Left cardiac atrium (tissue), 4 donors: ENCODE results near the gene RPTOR. TPM values are rescaled to one million over a fixed set of nuclear protein-coding genes. Genes with fewer than 3 reads are reported as not detected.
A peak's percentile ranks its signal among the peaks of the same experiment; 100 is the strongest.

ENCODE experiments used
- ATAC-seq, 2 donors: fragments of 200-7000 bp; cut with Tn5 transposase; one replicate each; pipeline ENCODE4 v1.9.1; 2020; ENCODE audit warnings: mild to moderate bottlenecking in 2 of 2, moderate library complexity in 2 of 2
- DNase-seq: peaks from one replicate; pipeline ENCODE4 v3.0.0-alpha.2; 2020
- intact Hi-C, 2 donors: fragments of 100-400 bp; cut with DNase I; formaldehyde crosslinking; loops; one replicate each; pipeline versions ENCODE4 v1.14.1 to v1.15.1; 2022 to 2023
- total RNA-seq, 2 donors: library from RNA; stranded (reverse); fragmentation: NEBNext Ultra II Directional; extraction: Animal tissue kit (Norgen Biotek cat#: 25700); gene quantifications; one replicate each; pipeline ENCODE4 v1.2.1, GENCODE V29; 2021
- donor health status: DM: no; HTN: yes; CAD: no.
- donor health status: DM: no; HTN: yes; CAD: no; lungs with severe emphysema.
- donor health status: DM: yes; HTN: yes; CAD: no.
- donor health status: Dilated cardiomyopathy.

Gene RPTOR
- total RNA-seq, 2 donors from 2014 or later, result 18.9 to 22.9 TPM

DNA sequence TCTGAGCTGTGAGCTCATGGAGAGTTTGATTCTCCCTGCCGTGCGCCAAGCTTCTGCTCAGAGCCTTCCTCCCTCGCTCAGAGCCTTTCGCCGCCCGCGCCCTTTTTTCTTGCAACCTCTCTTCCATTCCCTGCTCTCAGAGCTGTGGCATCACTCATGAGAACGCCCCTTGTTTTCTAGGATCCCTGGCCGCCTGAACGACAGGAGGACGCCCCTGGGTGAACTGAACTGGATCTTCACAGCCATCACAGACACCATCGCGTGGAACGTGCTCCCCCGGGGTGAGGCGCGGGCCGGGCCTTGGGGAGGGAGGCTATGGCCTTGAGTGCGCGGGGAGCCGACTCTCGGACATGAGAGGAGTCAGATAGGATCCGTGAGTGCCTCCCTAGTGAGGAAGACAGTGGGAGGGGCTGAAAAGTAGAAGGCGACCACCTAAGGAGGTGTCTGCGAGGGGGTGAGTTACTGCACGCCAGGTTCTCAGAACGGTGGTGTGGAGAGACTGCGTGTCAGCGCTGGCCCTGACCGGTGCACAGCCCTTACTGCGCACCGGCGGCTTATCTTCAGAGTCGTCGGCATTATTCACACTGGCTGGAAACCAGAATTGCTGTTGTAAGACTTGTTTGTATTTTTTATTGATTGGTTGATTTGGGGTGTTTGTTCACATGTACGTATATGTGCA, 277.5 kb downstream of the RPTOR start:
- intact Hi-C loops, result no loop called here
- ATAC-seq (no peak), DNase-seq (no peak)

DNA sequence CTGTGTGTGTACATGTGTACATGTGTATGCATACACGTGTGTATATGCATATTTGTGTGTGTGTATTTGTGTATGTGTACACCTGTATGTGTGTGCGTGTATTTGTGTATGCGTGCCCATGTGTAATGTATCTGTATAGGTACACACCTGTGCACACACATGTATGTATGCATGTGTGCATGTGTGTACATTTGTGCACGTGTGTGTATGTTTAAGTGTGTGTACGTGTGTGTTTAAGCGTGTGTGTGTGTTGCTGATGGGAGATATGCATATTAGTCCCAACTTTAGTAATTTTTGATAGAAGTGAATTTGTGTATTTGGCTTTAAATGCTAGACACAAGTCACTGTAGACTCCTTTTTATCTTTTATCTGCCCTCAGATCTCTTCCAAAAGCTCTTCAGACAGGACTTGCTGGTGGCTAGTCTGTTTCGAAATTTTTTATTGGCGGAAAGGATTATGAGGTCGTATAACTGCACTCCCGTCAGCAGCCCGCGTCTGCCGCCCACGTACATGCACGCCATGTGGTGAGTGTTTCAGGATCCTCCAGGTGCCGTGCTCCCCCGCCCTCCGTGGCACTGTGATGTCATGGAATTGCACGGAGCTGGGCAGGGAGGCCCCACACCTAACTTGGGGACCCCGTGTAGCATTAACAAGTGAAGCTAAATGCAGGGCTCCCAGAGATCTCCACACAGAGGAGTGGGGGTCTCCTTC, 278.2 kb downstream of the RPTOR start:
- intact Hi-C loops, result no loop called here
- no peak for DNase-seq
- ATAC-seq, result no peak

DNA sequence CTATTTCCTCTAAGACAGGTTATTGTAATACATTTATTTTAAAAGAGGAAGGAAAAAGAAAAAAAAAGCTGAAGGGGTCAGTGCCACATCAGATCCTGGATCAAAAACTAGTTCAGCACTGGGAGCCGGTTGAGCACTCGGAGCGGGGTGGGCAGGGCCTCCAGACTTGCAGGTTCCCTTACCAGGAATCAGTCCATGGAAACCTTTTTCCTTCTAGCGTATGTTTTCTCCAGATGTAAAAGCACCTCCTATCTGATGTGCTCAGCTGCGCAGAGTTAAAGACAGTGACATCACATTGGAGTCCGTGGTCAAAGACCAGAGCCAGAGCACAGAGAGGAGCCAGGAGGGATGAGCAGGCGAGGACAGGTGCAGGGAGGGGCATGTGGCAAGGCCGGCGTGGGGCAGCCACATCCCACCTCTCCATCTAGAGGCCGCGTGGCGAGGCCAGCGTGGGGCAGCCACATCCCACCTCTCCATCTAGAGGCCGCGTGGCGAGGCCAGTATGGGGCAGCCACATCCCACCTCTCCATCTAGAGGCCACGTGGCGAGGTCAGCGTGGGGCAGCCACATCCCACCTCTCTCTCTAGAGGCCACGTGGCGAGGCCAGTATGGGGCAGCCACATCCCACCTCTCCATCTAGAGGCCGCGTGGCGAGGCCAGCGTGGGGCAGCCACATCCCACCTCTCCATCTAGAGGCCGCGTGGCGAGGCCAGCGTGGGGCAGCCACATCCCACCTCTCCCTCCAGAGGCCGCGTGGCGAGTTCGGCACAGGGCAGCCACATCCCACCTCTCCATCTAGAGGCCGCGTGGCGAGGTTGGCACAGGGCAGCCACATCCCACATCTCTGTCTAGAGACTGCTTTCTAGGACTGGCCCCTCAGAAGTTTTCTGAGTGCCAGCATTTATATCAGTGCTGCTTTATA, 280.2 kb downstream of the RPTOR start:
- DNase-seq, result no peak
- ATAC-seq, result no peak
- intact Hi-C loops, result no loop called here

DNA sequence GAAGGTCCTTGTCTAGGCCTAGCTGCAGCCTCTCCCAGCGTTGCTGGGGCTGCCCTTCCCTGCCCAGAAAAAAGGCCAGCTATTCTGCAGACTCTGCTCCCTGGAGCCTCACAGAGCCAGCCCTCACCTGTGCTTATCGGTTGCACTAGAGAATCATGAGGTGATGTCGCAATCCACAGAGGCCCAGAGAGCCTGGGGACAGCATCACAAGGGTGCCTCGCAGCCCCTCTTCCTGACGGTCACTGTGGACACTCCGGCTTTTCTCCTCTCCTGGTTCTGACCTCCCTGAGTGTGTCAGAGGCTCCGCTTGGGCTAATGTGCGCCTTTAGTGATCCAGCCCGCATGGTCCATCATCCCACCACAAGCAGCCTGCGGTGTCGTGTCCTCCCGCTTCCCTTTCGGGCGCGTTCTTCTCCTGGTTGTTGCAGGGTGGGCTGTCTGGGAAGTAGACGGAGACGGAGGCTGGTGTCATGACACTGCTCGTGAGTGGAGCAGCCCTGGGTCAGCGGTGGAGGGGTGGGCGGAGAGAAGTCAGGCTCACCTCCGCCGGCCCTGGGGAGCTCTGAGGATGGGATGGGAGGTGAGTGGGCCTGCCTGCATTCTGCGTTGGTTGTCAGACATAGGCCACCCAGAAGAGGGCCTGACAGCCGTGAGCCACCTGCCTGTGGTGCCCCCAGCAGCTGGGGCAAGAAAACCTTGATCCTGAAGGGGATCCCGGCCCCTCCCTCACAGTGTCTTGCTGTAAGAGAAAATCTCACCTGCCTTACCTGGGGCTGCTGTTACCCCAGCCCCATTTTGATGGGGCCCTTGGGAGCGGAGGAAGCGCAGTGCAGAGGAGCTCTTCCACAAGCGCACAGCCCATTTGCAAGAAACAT, 281.1 kb downstream of the RPTOR start:
- ATAC-seq (no peak), DNase-seq (no peak)
- intact Hi-C loops, result no loop called here

DNA sequence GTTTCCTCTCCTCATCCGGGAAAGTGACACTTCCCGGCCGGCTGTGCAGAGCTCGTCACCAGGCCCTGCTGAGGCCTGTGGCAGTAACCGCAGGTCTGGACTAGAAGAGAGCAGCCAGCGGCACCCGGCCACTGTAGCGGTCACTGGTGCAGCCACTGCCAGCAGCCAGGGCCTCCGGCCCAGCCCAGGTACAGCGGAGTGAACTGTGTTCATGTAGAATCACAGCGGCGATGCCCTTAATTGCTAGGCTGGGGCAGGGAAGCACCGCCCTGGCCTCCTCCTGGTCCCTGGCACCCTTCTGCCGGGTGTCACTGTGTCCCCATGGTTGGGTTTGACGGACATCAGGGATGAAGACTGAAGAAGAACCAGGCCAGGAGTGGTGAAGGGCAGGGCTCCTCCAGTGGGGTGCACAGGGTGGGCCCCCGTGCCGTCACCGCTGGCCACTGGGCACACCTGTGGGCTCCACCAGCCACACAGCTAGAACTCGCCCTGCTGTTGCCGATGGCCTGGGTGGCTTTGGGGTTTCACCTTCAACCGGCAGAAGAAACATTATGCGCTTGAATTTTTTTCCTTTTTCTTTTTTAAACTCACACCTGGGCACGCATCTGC, 281.8 kb downstream of the RPTOR start:
- intact Hi-C loops, result no loop called here
- ATAC-seq (peak in 1 of 2 donors; percentile 12), DNase-seq (no peak)

DNA sequence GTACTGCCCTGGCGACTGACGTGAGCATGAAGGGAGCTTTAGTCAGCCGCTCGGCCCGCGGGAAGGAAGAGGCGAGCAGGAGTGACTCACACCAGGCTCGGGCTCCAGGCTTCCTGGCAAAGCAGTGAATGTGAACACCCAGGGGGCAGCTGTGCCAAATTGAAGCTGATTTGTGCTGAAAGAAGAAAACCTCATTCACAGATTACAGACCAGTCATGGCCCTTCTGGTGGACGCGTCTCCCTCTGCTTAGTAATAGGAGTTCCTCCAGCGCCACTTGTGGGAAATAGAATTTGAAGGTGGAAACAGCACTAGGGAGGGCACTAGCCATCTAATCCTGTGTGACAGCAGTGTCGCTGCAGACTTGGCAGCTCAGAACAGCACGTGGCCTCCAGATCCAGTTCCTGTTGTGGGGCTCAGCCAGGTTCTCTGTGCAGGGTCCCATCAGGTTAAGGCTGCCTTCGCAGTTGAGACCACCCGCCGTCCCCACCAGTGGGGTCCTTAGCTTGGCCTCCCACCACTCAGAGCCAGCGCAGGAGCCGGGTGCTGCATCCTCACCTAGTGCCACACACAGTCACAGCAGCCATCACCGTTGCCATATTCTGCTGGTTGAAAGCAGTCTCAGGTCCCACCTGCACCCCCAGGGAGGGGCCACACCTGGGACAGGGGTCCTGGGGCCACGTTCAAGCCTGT, 282.5 kb downstream of the RPTOR start:
- peak; percentile 85 for DNase-seq
- intact Hi-C loops, result no loop called here
- ATAC-seq, result peak; percentile 76 to 85

DNA sequence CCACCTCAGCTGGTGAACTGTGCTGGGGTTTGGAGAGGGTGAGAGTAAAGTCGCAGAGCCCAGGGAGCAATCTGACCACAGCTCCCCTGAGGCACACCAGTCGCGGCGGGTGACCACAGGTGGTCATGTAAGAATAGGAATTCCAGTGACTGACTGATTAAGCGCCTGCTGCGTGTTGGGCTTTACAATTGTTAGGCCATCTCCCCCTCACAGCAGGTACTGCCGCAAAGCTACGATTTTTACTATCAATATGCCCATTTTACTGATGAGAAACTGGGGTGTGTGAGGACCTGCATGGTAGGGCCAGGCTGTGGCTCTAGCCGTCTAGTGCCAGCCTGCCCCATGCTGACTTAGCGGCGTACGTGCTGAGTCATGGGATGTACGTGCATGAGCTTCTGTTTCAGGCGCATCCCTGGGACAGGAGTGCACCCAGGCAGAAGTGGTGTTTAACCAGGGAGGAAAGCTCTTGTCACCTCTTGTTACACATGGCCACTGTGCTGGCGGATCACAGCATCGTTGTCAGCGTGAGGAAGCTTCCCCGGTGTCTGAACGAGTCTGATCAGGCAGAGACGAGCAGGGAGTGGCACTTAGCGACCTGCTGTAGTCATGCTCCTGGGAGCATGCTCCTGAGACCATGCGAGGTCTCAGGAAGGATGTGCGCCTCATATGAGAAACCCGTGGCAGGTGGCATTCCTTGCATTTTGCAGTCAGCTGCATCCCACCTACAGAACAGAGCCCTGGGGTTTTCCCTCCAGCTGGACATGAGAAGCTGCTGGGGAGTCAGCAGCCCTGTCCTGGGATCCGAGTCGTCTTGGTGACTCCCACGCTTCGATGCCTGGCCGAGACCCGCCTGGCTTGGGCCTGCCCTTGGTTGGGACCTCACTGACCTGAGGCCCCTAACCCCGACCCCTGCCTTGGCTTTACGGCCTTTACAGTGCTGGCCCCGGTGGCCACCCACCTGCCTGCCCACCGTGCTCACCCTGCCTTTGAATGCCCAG, 283.3 kb downstream of the RPTOR start:
- intact Hi-C loops, result no loop called here
- DNase-seq (no peak), ATAC-seq (no peak)

DNA sequence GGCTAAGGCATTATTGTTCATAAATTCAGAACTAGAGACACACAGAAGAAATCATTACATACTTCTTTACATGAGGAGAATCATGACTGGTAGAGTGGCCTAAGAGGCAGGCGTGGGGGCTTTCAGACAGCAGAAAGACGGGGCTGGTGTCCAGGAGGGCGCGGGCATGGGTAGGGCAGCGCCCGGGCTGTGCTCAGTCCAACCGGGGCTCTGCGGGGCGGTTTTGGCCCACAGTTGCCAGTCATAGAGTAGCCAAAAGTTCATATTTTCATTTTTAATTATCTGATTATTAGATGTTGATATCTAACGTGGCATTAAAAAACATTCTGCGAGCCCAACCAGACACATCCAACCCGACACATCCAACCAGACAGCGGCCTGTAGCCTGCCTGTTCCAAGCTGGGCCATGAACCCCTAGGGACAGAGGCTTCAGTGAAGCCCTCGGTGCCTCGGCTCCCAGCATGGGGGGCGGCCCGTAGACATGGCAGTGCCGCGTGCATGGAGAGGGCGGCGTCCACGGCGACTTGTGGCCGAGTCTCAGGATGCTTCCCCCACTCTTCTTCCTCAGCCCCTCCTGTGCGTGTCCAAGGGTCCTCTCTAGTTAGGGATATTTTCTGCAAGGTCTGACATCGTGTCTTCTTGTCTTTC, 284.7 kb downstream of the RPTOR start:
- intact Hi-C loops, result no loop called here
- ATAC-seq, result no peak
- DNase-seq, result no peak

DNA sequence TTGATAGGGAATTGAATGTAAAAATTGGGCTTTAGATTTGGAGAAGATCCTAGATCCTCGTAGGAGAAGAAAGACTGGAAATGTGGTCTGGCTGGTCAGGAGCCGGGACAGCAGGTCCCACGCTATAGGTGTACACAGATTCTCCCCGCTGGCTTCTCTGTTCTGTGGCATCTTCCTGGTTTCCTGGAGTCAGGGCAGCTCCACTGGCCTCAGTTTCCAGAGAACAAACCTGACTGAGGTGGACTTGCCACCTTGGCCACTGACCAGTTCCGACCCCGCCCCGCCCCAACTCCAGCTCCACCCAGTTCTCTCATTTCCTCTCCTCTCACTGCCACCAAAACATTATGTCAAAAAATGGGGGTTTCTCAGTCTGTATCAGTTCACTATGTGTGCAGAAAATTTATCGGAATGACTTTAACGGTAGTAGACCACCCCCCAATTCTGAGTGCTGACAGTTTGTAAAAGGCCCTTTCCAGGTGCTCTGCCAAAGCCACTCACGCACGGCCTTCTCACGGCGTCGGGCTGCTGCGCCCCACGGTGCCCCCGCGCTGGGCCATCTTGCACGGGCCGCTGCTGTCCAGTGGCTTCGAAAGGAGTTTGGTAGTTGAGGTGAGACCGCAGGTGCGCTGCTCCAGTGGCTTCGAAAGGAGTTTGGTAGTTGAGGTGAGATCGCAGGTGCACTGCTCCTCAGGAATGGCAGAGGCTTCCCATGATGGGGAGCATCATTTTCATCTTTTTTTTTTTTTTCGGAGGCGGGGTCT, 285.6 kb downstream of the RPTOR start:
- intact Hi-C loops, result no loop called here
- DNase-seq (no peak), ATAC-seq (no peak)

DNA sequence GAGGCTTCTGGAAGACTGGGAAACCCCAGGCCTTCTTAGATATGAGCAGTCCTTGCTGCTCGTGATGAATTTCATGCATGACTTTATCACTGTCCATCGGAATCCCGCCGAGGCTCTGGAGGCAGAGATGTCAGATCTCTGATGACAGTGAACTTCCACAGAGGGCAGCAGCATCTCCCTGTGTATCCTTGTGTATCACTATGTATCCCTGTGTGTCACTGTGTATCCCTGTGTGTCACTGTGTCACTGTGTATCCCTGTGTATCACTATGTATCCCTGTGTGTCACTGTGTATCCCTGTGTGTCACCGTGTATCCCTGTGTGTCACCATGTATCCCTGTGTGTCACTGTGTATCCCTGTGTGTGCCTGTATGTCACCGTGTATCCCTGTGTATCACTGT, 286.9 kb downstream of the RPTOR start:
- DNase-seq (no peak), ATAC-seq (no peak)
- intact Hi-C loops, result no loop called here

DNA sequence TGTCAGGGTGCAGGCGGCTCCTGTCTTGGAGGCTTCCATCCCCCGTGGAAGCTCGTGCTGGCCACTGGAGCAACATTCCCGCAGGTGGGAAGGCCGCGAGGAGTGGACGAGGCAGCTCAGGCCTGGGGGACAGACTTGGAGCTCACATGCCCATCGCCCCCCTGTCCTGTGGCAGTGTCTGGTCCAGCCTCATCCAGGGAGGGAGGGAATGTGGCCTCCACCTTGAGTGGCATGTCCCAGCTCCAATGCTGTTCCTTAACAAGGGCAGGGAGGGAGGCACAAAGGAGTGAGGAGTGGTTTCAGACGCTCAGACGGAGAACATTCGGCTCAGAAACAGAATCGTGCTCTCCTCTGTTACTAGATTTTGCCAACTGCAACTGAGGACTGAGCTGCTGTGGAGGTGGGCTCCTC, 287.6 kb downstream of the RPTOR start:
- DNase-seq, result no peak
- ATAC-seq, result peak; percentile 9 to 26
- intact Hi-C loops, result no loop called here

DNA sequence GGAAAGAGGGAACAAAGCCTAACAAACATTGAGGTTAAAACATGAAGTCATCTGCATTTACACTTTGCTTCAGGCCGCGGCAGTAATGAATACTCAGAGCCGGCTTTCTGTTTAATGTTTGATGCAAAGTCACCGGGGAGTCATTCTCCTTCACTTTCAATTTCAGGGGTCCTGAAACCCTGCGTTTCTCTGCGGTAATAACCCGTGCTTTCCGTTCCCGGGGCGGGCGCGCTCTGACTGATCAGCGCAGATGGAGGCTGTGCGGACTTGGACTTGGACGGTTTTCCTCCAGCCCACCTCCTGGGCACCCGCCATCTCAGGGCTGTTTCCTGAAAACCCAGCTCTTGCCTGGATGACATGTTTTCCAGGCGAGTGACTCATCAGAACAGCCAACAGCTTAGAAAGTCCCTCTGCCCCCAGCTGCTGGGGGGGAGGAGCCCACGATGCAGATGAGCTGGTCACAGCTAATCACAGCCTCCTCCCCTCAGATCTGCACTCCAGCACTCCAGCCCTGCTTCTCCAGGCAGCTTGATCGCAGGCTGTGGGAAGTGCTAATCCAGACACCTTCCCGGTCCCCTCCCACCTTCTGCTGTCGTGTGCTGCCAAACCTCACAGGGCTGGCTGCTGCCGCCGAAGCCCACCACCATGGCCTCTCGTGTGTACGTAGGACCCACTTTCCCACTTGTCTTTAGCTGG, 288.4 kb downstream of the RPTOR start:
- peak; percentile 95 to 98 for ATAC-seq
- DNase-seq, result peak; percentile 90
- intact Hi-C loops, result no loop called here

DNA sequence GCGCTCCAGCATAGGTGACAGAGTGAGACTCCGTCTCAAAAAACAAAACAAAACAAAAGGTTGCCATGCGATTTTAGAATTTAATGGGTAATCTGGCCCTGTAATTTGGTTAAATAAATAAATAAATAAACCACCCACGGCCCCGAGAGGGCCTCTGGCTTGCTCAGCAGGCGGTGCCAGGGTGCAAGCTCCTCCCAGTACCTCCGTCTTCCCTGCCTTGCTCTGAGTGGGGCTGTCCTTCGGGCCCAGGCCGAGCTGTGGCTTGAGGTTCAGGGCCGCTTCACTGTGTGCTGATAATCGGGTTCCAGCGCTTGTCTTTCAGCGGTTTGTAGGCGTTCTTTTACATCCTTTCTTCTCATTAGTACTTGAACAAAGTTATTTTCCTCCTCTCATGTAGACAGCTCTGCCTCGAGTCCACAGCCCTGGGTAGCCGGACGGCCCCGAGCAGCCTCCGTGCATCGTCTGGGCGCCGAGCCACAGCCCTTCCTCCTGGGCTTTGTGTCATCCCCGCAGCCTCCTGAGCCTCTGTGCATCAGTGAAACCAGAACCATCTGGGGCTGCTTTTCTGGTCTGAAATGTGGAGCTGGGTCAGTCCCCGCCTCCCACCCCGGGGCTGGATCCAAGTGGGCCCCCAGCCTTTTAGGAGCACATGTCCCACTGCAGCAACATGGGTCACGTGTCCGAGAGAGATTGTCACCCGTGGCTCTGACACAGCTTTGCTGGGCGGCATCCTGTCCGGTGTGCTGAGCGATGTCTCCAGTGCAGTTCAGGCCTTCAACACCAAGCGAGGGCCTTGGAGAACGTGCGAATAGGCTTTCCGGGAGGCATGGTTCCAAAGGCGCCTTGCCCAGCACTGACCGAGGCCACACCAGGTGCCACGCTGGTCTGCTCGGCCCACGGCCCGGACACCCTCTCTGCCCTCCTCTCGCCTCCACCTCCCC, 289.6 kb downstream of the RPTOR start:
- DNase-seq (peak; percentile 46), ATAC-seq (peak; percentile 29 to 45)
- intact Hi-C loops, result no loop called here

DNA sequence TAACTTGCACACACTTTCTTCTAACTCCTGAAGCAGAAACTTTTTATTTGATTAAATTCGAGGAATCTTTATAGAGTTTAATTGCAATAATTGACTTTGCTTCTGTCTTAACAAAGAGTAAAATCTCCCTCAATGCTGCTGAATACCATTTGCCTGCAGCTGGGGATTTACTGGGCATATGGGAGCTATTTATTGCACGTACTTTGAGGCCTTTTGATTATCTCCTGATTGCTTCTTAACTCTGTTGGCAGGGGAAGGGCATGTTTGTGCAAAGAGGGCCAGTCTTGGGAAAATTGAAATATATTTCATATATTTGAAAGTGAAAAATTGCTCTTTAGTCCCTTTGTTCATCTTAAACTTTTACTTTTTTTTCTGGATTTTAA, 290.2 kb downstream of the RPTOR start:
- intact Hi-C loops, result loop anchor here in 1 of 2 donors (5.0 kb wide), 1 partner anchor 38 kb away; no protein-coding TSS in a partner anchor
- ATAC-seq (no peak), DNase-seq (no peak)
